HepG2 (cell line): ENCODE data around the gene CCDC88C. TPM values are rescaled to one million over a fixed set of nuclear protein-coding genes. Genes with fewer than 3 reads are reported as not detected.
A peak's percentile ranks its signal among the peaks of the same experiment; 100 is the strongest.

Experiments
- ATAC-seq: fragments of 200-7000 bp; cut with Tn5 transposase; 3 replicates; pipeline ENCODE4 v1.9.1; 2020; ENCODE audit warnings: mild to moderate bottlenecking, moderate library complexity
- BruUV-seq: library from RNA; stranded (reverse); fragments of 400-500 nt; replicated peaks from 2 replicates; lab custom pipeline; 2021; lab: Mats Ljungman, UMichigan
- CTCF ChIA-PET: fragments of 300-600 bp; formaldehyde crosslinking; extraction: SDS; loops from one replicate; lab custom pipeline; 2021; ENCODE audit warnings: low total read pairs, inconsistent platforms, low intra/inter-chr PET ratio; lab: Yijun Ruan, JAX
- POLR2A ChIA-PET: fragments of 350-600 bp; sonication (Branson Sonifier 250); formaldehyde crosslinking; loops from one replicate; lab custom pipeline; 2020; ENCODE audit warnings: antibody characterized with exemption, inconsistent platforms; lab: Yijun Ruan, JAX
- DNase-seq: peaks from one replicate; pipeline ENCODE4 v3.0.0-alpha.2; 2015; ENCODE audit warnings: low spot score
- FAIRE-seq: peaks from 3 replicates; lab custom pipeline; 2011; peaks lifted over from hg19 to GRCh38; lab: Jason Lieb, UNC
- H2AFZ ChIP-seq: one replicate; pipeline ENCODE4 v1.6.1; 2011; ENCODE audit warnings: low read length, inconsistent platforms
- H3K27ac ChIP-seq: fragments of 300-600 bp; 3 replicates; pipeline ENCODE4 v1.8.0; 2011; ENCODE audit warnings: mixed run types, mild to moderate bottlenecking, mixed read lengths, low read length, inconsistent platforms; ENCODE audit not compliant: insufficient read depth; ENCODE audit errors: extremely low read length
- H3K27me3 ChIP-seq, 2 experiments: fragments of 200-600 bp in 1 of 2; 2 replicates in 1 of 2; 3 replicates in 1 of 2; pipeline versions ENCODE4 v1.6.0 to v1.8.0; 2011; ENCODE audit warnings: low read length in 2 of 2, mild to moderate bottlenecking in 2 of 2, moderate library complexity in 2 of 2, inconsistent platforms in 1 of 2; ENCODE audit not compliant: insufficient read depth in 2 of 2, control insufficient read depth in 1 of 2
- H3K36me3 ChIP-seq, 2 experiments: fragments of 200-600 bp in 1 of 2; replicated peaks in 1 of 2; 2 replicates in 1 of 2; 3 replicates in 1 of 2; pipeline versions ENCODE4 v1.5.1 to v1.8.0; 2011; ENCODE audit warnings: low read length in 2 of 2, inconsistent platforms in 1 of 2; ENCODE audit not compliant: insufficient read depth in 2 of 2, control insufficient read depth in 1 of 2
- H3K4me1 ChIP-seq: 2 replicates; pipeline ENCODE4 v1.5.1; 2012; ENCODE audit warnings: low read length, inconsistent platforms; ENCODE audit not compliant: insufficient read depth
- H3K4me2 ChIP-seq: 2 replicates; pipeline ENCODE4 v1.6.0; 2011; ENCODE audit warnings: low read depth, low read length, inconsistent platforms
- H3K4me3 ChIP-seq, 3 experiments: fragments of 200-600 bp in 1 of 3; sonication (generic), shearing (Covaris generic) in 1 of 3; replicated peaks in 1 of 3; 2 replicates each; pipeline ENCODE4 v1.5.1; 2011 to 2016; ENCODE audit warnings: low read length in 3 of 3, inconsistent platforms in 2 of 3, low read depth in 2 of 3, mild to moderate bottlenecking in 2 of 3, control low read depth in 1 of 3, mixed read lengths in 1 of 3; ENCODE audit not compliant: insufficient read depth in 1 of 3
- H3K79me2 ChIP-seq: one replicate; pipeline ENCODE4 v1.6.1; 2011; ENCODE audit warnings: low read length, inconsistent platforms; ENCODE audit not compliant: insufficient read depth
- H3K9ac ChIP-seq: 2 replicates; pipeline ENCODE4 v1.6.0; 2011; ENCODE audit warnings: mild to moderate bottlenecking, low read depth, low read length, inconsistent platforms; ENCODE audit not compliant: insufficient read depth
- H3K9me3 ChIP-seq: 2 replicates; pipeline ENCODE4 v1.5.1; 2012; ENCODE audit warnings: mild to moderate bottlenecking, low read length
- H4K20me1 ChIP-seq: 2 replicates; pipeline ENCODE4 v1.6.0; 2011; ENCODE audit warnings: inconsistent platforms, mild to moderate bottlenecking, low read length, moderate library complexity; ENCODE audit not compliant: insufficient read depth
- HCFC1 ChIP-seq: fragments of 150-350 bp; IDR thresholded peaks from 2 replicates; pipeline ENCODE4 v1.6.1; 2014; ENCODE audit warnings: low read depth, low read length
- MIER2 ChIP-seq: IDR thresholded peaks from 2 replicates; pipeline ENCODE4 v1.6.1; 2016; ENCODE audit warnings: missing biosample characterization, missing genetic modification reagents
- SKI ChIP-seq: fragments of 450-650 bp; IDR thresholded peaks from one replicate; pipeline ENCODE4 v1.6.1; 2018; ENCODE audit warnings: mild to moderate bottlenecking; ENCODE audit not compliant: partially characterized antibody
- SRSF1 ChIP-seq: fragments of 200-400 bp; formaldehyde crosslinking; optimal IDR thresholded peaks from 2 replicates; pipeline ENCODE3; 2017; ENCODE audit warnings: mild to moderate bottlenecking, low read depth, low read length, moderate library complexity
- THAP11 ChIP-seq: IDR thresholded peaks from 2 replicates; pipeline ENCODE4 v1.6.1; 2016; ENCODE audit warnings: missing biosample characterization, missing genetic modification reagents
- U2AF1 ChIP-seq: fragments of 200-400 bp; formaldehyde crosslinking; optimal IDR thresholded peaks from 2 replicates; pipeline ENCODE3; 2017; ENCODE audit warnings: mild to moderate bottlenecking, low read depth, low read length
- ZBTB7A ChIP-seq: sonication (generic); formaldehyde crosslinking; IDR thresholded peaks from 2 replicates; pipeline ENCODE4 v1.8.0; 2022; ENCODE audit warnings: mild to moderate bottlenecking, missing genetic modification reagents
- ZMYM2 ChIP-seq: sonication (generic); formaldehyde crosslinking; IDR thresholded peaks from 2 replicates; pipeline ENCODE4 v1.8.0; 2022; ENCODE audit warnings: mild to moderate bottlenecking, missing genetic modification reagents
- ZNF180 ChIP-seq: sonication (generic); formaldehyde crosslinking; IDR thresholded peaks from 2 replicates; pipeline ENCODE4 v1.4.0; 2020; ENCODE audit warnings: low read depth, missing genetic modification reagents, borderline replicate concordance
- ZNF33B ChIP-seq: sonication (generic); formaldehyde crosslinking; IDR thresholded peaks from 2 replicates; pipeline ENCODE4 v1.5.1; 2020; ENCODE audit warnings: mild to moderate bottlenecking, missing genetic modification reagents
- ZNF563 ChIP-seq: sonication (generic); formaldehyde crosslinking; IDR thresholded peaks from 2 replicates; pipeline ENCODE4 v1.8.0; 2022; ENCODE audit warnings: mild to moderate bottlenecking, moderate library complexity, missing genetic modification reagents
- ZSCAN31 ChIP-seq: sonication (generic); formaldehyde crosslinking; IDR thresholded peaks from 2 replicates; pipeline ENCODE4 v1.5.0; 2020; ENCODE audit warnings: low read depth, mild to moderate bottlenecking, missing genetic modification reagents
- WGBS: methylation state at CpG from one replicate; pipeline ENCODE4 v1.1.6; 2017; ENCODE audit warnings: low lambda C conversion rate; 5-methylcytosine and 5-hydroxymethylcytosine counted together
- in situ Hi-C: cut with HindIII; loops from 2 replicates; pipeline ENCODE4 v1.10.0; 2017; ENCODE audit warnings: low pct_unique_long_range_greater_than_20kb; ENCODE audit not compliant: extremely low pct_ligation_motif_present
- intact Hi-C: fragments of 100-400 bp; cut with micrococcal nuclease; formaldehyde crosslinking; loops from one replicate; pipeline ENCODE4 v1.10.0; 2022; ENCODE audit not compliant: unreplicated experiment
- polyA plus RNA-seq, 8 experiments: library from polyadenylated mRNA; depleted of rRNA in 3 of 8; stranded (reverse) in 7 of 8; unstranded in 1 of 8; fragments of >200 nt; fragmentation: Illumina TruSeq in 4 of 8; extraction: Trizol in 4 of 8; gene quantifications; 2 replicates each; pipeline versions ENCODE4 v1.2.1 to v1.2.3, GENCODE V29; 2011 to 2016; ENCODE audit warnings: low read depth in 4 of 8, missing spikeins in 1 of 8, mixed read lengths in 1 of 8; ENCODE audit not compliant: insufficient read depth in 1 of 8
- total RNA-seq, 5 experiments: library from RNA; depleted of rRNA; stranded (reverse); fragments of >200 nt; fragmentation: Illumina TruSeq; extraction: Trizol; gene quantifications; 2 replicates each; pipeline ENCODE4 v1.2.3, GENCODE V29; 2016; ENCODE audit warnings: low read depth in 1 of 5
- TF ChIP-seq, protein P1 (sequence below): IDR thresholded peaks from 2 replicates; pipeline ENCODE4 v1.4.0; 2020; ENCODE audit warnings: mild to moderate bottlenecking, missing genetic modification reagents
- TF ChIP-seq, protein P2 (sequence below): sonication (generic); formaldehyde crosslinking; IDR thresholded peaks from 2 replicates; pipeline ENCODE4 v1.4.0; 2020; ENCODE audit warnings: missing genetic modification reagents
- TF ChIP-seq, protein P3 (sequence below): fragments of 450-650 bp; IDR thresholded peaks from 2 replicates; pipeline ENCODE4 v1.6.1; 2016

CCDC88C gene
- total and polyA plus RNA-seq, 2 of the 13 experiments (the other 11 are each of a cell fraction or from before 2014, with no cell fraction given): 3.6 to 11.7 TPM

DNA sequence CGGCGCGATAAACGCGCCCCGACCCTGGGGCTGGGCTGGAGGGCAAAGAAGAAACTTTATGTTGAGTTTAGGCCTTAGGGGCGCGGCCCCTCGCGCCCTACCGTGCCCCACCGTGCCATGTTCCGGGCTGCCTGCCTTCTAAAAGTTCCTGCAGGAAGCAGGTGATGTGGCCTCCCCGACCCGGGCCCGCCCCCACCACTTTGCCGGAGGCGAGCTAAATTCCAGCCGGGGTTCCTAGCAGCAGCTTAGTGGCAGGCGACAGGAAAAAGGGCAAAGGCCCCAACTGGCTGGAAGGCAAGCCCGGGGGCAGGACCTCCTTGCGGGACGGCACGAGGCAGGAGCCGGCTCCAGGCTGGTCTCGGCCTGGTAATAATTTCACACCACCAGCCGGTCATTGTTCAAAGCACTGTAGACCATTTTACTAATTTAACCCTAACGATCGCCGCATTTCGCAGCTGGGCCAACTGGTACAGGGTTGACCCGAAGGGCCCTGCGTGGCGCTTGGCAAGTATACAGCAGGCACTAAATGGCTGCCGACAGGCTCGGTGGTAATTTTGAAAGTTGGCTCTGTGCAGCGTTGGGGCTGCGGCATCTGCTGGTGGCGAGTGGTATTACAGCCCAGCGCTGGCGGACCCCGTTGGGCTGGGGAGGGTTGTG, 895 bp upstream of the CCDC88C start:
- ChIA-PET POLR2A (interaction anchor here (1.0 to 1.5 kb wide), 4 partner anchors 13 to 358 kb away, joined by 3 to 4 read pairs (median 3); partner anchors contain the start of gene RPS6KA5), CTCF (interaction anchor here (3.1 kb wide), 1 partner anchor 94 kb away, joined by 39 read pairs; no protein-coding TSS in a partner anchor)
- DNase-seq (peak; percentile 38), FAIRE-seq (peak; percentile 60), ATAC-seq (peak; percentile 52)
- Histone ChIP-seq H3K4me2 (peak overlapping the region; percentile 80), H3K27me3 (no peaks in the 10 kb centered on the region), H3K36me3 (0 out of 5 replicates have a peak, but pooled peaks cover 0 to 1% of the 10 kb centered on the region in 2 experiments), H3K27ac (peak overlapping the region; percentile 62), H3K9ac (peak overlapping the region; percentile 70), H3K4me3 (peak overlapping the region; percentile 27 to 78 (median 55)), H3K79me2 (peaks cover 10% of the 10 kb centered on the region), H4K20me1 (no peaks in the 10 kb centered on the region; the same call in 1 of the 2 replicates), H3K4me1 (peaks cover 64% of the 10 kb centered on the region), H2AFZ (peak overlapping the region; percentile 19), H3K9me3 (no peaks in the 10 kb centered on the region)
- in situ Hi-C loops (no loop called here), intact Hi-C loops (loop anchor here (1.0 kb wide), 1 partner anchor 95 kb away; no protein-coding TSS in a partner anchor)
- 4% methylated on average over 12 of the region's 42 CpGs for WGBS
- BruUV-seq: TSS peak; percentile 78
- 0 out of 2 replicates have a peak, but pooled peaks have one; percentile 80 for TF ChIP-seq ZNF33B (CRISPR knock-in tag)
- peak; percentile 77 for TF ChIP-seq U2AF1
- TF ChIP-seq ZNF180 (CRISPR knock-in tag): no peak
- TF ChIP-seq SRSF1: peak; percentile 56
- no peak for TF ChIP-seq HCFC1
- peak; percentile 93 for TF ChIP-seq ZMYM2 (CRISPR knock-in tag)
- TF ChIP-seq, protein P1, sequence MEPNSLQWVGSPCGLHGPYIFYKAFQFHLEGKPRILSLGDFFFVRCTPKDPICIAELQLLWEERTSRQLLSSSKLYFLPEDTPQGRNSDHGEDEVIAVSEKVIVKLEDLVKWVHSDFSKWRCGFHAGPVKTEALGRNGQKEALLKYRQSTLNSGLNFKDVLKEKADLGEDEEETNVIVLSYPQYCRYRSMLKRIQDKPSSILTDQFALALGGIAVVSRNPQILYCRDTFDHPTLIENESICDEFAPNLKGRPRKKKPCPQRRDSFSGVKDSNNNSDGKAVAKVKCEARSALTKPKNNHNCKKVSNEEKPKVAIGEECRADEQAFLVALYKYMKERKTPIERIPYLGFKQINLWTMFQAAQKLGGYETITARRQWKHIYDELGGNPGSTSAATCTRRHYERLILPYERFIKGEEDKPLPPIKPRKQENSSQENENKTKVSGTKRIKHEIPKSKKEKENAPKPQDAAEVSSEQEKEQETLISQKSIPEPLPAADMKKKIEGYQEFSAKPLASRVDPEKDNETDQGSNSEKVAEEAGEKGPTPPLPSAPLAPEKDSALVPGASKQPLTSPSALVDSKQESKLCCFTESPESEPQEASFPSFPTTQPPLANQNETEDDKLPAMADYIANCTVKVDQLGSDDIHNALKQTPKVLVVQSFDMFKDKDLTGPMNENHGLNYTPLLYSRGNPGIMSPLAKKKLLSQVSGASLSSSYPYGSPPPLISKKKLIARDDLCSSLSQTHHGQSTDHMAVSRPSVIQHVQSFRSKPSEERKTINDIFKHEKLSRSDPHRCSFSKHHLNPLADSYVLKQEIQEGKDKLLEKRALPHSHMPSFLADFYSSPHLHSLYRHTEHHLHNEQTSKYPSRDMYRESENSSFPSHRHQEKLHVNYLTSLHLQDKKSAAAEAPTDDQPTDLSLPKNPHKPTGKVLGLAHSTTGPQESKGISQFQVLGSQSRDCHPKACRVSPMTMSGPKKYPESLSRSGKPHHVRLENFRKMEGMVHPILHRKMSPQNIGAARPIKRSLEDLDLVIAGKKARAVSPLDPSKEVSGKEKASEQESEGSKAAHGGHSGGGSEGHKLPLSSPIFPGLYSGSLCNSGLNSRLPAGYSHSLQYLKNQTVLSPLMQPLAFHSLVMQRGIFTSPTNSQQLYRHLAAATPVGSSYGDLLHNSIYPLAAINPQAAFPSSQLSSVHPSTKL: no peak
- no peak for TF ChIP-seq MIER2 (CRISPR knock-in tag)
- no peak for TF ChIP-seq ZSCAN31 (CRISPR knock-in tag)
- peak; percentile 73; the same call in 1 of the 2 replicates for TF ChIP-seq ZNF563 (CRISPR knock-in tag)
- TF ChIP-seq, protein P2, sequence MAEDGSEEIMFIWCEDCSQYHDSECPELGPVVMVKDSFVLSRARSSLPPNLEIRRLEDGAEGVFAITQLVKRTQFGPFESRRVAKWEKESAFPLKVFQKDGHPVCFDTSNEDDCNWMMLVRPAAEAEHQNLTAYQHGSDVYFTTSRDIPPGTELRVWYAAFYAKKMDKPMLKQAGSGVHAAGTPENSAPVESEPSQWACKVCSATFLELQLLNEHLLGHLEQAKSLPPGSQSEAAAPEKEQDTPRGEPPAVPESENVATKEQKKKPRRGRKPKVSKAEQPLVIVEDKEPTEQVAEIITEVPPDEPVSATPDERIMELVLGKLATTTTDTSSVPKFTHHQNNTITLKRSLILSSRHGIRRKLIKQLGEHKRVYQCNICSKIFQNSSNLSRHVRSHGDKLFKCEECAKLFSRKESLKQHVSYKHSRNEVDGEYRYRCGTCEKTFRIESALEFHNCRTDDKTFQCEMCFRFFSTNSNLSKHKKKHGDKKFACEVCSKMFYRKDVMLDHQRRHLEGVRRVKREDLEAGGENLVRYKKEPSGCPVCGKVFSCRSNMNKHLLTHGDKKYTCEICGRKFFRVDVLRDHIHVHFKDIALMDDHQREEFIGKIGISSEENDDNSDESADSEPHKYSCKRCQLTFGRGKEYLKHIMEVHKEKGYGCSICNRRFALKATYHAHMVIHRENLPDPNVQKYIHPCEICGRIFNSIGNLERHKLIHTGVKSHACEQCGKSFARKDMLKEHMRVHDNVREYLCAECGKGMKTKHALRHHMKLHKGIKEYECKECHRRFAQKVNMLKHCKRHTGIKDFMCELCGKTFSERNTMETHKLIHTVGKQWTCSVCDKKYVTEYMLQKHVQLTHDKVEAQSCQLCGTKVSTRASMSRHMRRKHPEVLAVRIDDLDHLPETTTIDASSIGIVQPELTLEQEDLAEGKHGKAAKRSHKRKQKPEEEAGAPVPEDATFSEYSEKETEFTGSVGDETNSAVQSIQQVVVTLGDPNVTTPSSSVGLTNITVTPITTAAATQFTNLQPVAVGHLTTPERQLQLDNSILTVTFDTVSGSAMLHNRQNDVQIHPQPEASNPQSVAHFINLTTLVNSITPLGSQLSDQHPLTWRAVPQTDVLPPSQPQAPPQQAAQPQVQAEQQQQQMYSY: no peak
- TF ChIP-seq THAP11 (CRISPR knock-in tag): 0 out of 2 replicates have a peak, but pooled peaks have one; percentile 33
- no peak for TF ChIP-seq SKI
- peak; percentile 61; the same call in 1 of the 2 replicates for TF ChIP-seq ZBTB7A
- TF ChIP-seq, protein P3, sequence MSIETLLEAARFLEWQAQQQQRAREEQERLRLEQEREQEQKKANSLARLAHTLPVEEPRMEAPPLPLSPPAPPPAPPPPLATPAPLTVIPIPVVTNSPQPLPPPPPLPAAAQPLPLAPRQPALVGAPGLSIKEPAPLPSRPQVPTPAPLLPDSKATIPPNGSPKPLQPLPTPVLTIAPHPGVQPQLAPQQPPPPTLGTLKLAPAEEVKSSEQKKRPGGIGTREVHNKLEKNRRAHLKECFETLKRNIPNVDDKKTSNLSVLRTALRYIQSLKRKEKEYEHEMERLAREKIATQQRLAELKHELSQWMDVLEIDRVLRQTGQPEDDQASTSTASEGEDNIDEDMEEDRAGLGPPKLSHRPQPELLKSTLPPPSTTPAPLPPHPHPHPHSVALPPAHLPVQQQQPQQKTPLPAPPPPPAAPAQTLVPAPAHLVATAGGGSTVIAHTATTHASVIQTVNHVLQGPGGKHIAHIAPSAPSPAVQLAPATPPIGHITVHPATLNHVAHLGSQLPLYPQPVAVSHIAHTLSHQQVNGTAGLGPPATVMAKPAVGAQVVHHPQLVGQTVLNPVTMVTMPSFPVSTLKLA: no peak
